ENCODE results near the gene FARS2. TPM values are rescaled to one million over a fixed set of nuclear protein-coding genes. Genes with fewer than 3 reads are reported as not detected.

Gene FARS2
- total and polyA plus RNA-seq, 7 donors, result 8.1 to 21.0 (median 12.5) TPM

- intact Hi-C loops (cut with DNase I), result no loop called here
- Histone ChIP-seq H3K36me3 (peaks cover 0 to 2% (median 0%) of the 10 kb centered on the region in 4 donors), H3K27ac (no peak overlapping the region), H3K4me1 (no peaks in the 10 kb centered on the region), H3K4me3 (no peak overlapping the region), H3K9me3 (peaks cover under 1 to 2% (median 1%) of the 10 kb centered on the region in 4 donors), H3K27me3 (no peaks in the 10 kb centered on the region)
- DNase-seq, result no peak
- 56 to 79% methylated on average over 6 of the region's 6 CpGs for WGBS, 2 donors
- TF ChIP-seq POLR2A (IDR thresholded peaks at IDR 0.05) (no peak), EP300 (IDR thresholded peaks at IDR 0.05) (no peak), CTCF (IDR thresholded peaks at IDR 0.05) (no peak), POLR2AphosphoS5 (IDR thresholded peaks at IDR 0.05) (no peak)
Measured at GRCh38 chr6:5749016-5749650, 487.8 kb downstream of the FARS2 start.

- no peak for DNase-seq
- Histone ChIP-seq H3K4me3 (no peak overlapping the region), H3K4me1 (no peaks in the 10 kb centered on the region), H3K27ac (no peak overlapping the region), H3K9me3 (peaks cover 2 to 7% (median 4%) of the 10 kb centered on the region in 4 donors), H3K36me3 (peaks cover 0 to 5% (median 0%) of the 10 kb centered on the region in 4 donors), H3K27me3 (no peaks in the 10 kb centered on the region)
- intact Hi-C loops (cut with DNase I), result no loop called here
- WGBS, 2 donors, result 68 to 77% methylated on average over 9 of the region's 9 CpGs
- TF ChIP-seq POLR2AphosphoS5 (IDR thresholded peaks at IDR 0.05) (no peak), POLR2A (IDR thresholded peaks at IDR 0.05) (no peak)
Measured at GRCh38 chr6:5749651-5750215, 488.4 kb downstream of the FARS2 start.

GRCh38 chr6:5751525-5752390, 490.4 kb downstream of the FARS2 start:
- no peak for TF ChIP-seq CTCF (IDR thresholded peaks at IDR 0.05)
- no peak for TF ChIP-seq POLR2AphosphoS5 (IDR thresholded peaks at IDR 0.05)
- no peak for TF ChIP-seq EP300 (IDR thresholded peaks at IDR 0.05)
- no peak for TF ChIP-seq POLR2A (IDR thresholded peaks at IDR 0.05)
- Histone ChIP-seq H3K4me3 (no peak overlapping the region), H3K27ac (no peak overlapping the region), H3K4me1 (no peaks in the 10 kb centered on the region), H3K27me3 (no peaks in the 10 kb centered on the region), H3K36me3 (peaks cover 0 to 5% (median 0%) of the 10 kb centered on the region in 4 donors), H3K9me3 (peaks cover 3 to 7% (median 4%) of the 10 kb centered on the region in 4 donors)
- 91 to 95% methylated on average over 9 of the region's 9 CpGs for WGBS, 2 donors
- no peak for DNase-seq
- intact Hi-C loops (cut with DNase I), result no loop called here

DNA sequence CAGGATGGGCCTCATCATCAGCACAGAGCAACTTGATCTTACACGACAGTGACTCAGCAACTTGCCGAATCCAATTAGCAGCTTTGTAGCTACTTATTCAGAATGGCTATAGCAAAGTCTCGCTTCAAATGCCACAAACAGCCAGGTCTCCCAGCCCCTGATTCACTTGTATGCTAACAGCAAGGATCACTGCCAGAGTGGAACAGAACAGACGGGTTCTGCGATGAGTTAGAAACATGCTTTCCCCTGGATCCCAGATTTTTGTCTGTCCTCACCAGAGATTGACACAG, 491.0 kb downstream of the FARS2 start:
- intact Hi-C loops (cut with DNase I), result no loop called here

More for the DNA sequence above, 491.0 kb downstream of the FARS2 start:
- no peak for DNase-seq
- peaks cover 3 to 7% (median 4%) of the 10 kb centered on the region in 4 donors for H3K9me3 ChIP-seq
- no peak overlapping the region for H3K4me3 ChIP-seq
- no peaks in the 10 kb centered on the region for H3K4me1 ChIP-seq
- H3K27me3 ChIP-seq, result no peaks in the 10 kb centered on the region
- 82 to 94% methylated on average over 5 of the region's 5 CpGs for WGBS, 2 donors
- no peak overlapping the region for H3K27ac ChIP-seq
- H3K36me3 ChIP-seq, result peaks cover 0 to 5% (median 0%) of the 10 kb centered on the region in 4 donors
- TF ChIP-seq POLR2AphosphoS5 (IDR thresholded peaks at IDR 0.05), result no peak
- no peak for TF ChIP-seq CTCF (IDR thresholded peaks at IDR 0.05)
- TF ChIP-seq POLR2A (IDR thresholded peaks at IDR 0.05), result no peak
- TF ChIP-seq EP300 (IDR thresholded peaks at IDR 0.05), result no peak
